Measurements from ENCODE around the gene ST6GALNAC4. TPM values are rescaled to one million over a fixed set of nuclear protein-coding genes. Genes with fewer than 3 reads are reported as not detected.

Gene ST6GALNAC4
- total RNA-seq, 1 donor from 2014 or later = 15.8 TPM

DNA sequence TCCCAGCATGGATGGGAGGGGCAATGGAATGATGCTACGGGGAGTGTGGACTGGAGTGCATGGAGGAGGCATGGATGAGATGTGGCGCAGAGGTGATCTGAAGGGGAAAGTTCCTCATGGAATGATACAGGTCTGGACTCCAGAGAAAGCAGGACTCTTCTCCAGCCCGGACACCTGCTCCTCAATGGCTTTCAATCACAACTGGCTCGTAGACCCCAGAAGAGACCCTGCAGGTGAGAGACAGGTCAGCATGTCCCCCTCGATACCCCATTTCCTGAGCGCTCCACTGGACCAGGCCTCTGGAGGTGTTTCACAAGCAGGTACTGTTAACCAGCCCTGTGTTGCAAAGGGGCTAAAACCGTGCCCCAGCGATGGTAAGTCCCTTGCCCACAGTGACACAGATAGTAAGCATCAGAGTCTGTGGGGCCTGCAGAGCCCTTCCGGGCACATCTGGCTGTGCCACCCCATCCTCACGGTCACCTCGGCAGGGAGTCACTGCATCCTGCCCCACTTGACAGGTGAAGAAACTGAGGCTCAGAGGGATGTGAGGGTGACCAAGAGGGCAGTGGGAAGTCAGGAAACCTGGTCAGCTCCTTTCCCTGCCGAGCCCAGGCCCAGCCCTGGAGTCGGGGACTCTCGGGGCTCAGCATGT, 26.3 kb upstream of the ST6GALNAC4 start:
- Mint-ChIP-seq H3K27ac (ENCODE audit: unreplicated experiment) (peak overlapping the region; percentile 36), H3K36me3 (ENCODE audit: unreplicated experiment) (no peaks in the 10 kb centered on the region), H3K4me1 (ENCODE audit: low read depth, unreplicated experiment) (peaks cover 11% of the 10 kb centered on the region), H3K9me3 (ENCODE audit: unreplicated experiment) (peaks cover 6% of the 10 kb centered on the region), H3K27me3 (ENCODE audit: unreplicated experiment) (peaks cover 1% of the 10 kb centered on the region), H3K4me3 (ENCODE audit: unreplicated experiment) (no peak overlapping the region)
- DNase-seq = no peak
- TF ChIP-seq, protein P1, sequence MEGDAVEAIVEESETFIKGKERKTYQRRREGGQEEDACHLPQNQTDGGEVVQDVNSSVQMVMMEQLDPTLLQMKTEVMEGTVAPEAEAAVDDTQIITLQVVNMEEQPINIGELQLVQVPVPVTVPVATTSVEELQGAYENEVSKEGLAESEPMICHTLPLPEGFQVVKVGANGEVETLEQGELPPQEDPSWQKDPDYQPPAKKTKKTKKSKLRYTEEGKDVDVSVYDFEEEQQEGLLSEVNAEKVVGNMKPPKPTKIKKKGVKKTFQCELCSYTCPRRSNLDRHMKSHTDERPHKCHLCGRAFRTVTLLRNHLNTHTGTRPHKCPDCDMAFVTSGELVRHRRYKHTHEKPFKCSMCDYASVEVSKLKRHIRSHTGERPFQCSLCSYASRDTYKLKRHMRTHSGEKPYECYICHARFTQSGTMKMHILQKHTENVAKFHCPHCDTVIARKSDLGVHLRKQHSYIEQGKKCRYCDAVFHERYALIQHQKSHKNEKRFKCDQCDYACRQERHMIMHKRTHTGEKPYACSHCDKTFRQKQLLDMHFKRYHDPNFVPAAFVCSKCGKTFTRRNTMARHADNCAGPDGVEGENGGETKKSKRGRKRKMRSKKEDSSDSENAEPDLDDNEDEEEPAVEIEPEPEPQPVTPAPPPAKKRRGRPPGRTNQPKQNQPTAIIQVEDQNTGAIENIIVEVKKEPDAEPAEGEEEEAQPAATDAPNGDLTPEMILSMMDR (IDR thresholded peaks at IDR 0.05; ENCODE audit: partially characterized antibody, unreplicated experiment) = no peak

DNA sequence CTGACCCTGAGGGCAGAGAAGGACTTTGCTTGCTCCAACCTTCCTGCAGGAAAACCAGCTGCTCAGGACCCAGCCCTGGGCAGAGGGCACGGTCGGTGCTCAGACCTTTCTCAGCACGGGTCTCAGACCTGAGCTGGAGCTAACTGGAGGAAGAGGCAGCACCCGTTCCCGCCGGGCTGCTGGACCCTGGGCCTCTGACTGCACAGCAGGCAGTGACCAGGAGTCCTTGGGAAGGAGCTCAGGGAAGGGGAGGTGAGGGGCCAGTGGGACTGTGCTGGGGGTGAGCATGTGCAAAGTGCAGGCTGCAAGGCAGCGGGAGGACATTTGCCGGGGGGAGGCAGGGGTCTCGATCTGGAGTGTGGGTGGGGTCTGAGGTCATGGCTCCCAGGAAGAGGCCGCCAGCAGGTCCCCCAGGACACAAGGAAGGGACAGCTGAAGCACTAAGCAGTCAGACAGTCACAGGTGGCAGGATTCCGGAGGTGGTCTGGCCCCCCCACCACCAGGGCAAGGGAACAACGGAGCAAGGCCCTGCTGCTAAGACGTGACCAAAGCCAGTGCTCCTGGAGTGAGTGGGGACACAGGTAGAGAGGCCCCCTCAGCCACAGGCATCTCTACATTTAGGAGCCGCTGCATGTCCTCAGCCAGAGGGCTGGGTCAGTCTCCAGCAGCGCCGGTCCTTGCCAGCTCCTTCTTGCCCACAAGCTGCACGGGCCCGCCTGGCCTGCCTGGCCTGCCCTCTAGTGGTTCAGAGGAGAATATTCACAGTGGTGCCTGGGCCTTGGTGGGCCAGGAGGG, 25.6 kb upstream of the ST6GALNAC4 start:
- Mint-ChIP-seq H3K27ac (ENCODE audit: unreplicated experiment) (peak overlapping the region; percentile 38), H3K4me1 (ENCODE audit: low read depth, unreplicated experiment) (peaks cover 14% of the 10 kb centered on the region), H3K4me3 (ENCODE audit: unreplicated experiment) (no peak overlapping the region), H3K36me3 (ENCODE audit: unreplicated experiment) (no peaks in the 10 kb centered on the region), H3K27me3 (ENCODE audit: unreplicated experiment) (peaks cover 6% of the 10 kb centered on the region), H3K9me3 (ENCODE audit: unreplicated experiment) (peaks cover 6% of the 10 kb centered on the region)
- TF ChIP-seq, protein P1 (IDR thresholded peaks at IDR 0.05; ENCODE audit: partially characterized antibody, unreplicated experiment) = peak; percentile 90
- peak; percentile 82 for DNase-seq

DNA sequence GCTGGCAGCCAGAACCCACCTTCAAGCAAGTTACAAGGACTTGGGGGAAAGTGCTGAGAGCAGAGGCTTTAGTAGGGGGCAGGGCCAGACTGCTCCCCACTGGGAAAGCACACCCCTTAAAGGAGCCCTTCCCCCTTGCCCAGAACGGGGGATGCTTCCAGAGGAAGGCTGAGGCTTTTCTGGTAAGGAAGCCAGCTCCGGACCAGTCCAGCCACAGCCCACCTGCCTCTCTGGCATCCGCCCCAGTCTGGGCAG, 25.0 kb upstream of the ST6GALNAC4 start:
- Mint-ChIP-seq H3K9me3 (ENCODE audit: unreplicated experiment) (peaks cover 6% of the 10 kb centered on the region), H3K36me3 (ENCODE audit: unreplicated experiment) (no peaks in the 10 kb centered on the region), H3K27ac (ENCODE audit: unreplicated experiment) (no peak overlapping the region), H3K4me3 (ENCODE audit: unreplicated experiment) (no peak overlapping the region), H3K27me3 (ENCODE audit: unreplicated experiment) (peaks cover 6% of the 10 kb centered on the region), H3K4me1 (ENCODE audit: low read depth, unreplicated experiment) (peaks cover 12% of the 10 kb centered on the region)
- DNase-seq = no peak
- TF ChIP-seq, protein P1 (IDR thresholded peaks at IDR 0.05; ENCODE audit: partially characterized antibody, unreplicated experiment) = no peak

DNA sequence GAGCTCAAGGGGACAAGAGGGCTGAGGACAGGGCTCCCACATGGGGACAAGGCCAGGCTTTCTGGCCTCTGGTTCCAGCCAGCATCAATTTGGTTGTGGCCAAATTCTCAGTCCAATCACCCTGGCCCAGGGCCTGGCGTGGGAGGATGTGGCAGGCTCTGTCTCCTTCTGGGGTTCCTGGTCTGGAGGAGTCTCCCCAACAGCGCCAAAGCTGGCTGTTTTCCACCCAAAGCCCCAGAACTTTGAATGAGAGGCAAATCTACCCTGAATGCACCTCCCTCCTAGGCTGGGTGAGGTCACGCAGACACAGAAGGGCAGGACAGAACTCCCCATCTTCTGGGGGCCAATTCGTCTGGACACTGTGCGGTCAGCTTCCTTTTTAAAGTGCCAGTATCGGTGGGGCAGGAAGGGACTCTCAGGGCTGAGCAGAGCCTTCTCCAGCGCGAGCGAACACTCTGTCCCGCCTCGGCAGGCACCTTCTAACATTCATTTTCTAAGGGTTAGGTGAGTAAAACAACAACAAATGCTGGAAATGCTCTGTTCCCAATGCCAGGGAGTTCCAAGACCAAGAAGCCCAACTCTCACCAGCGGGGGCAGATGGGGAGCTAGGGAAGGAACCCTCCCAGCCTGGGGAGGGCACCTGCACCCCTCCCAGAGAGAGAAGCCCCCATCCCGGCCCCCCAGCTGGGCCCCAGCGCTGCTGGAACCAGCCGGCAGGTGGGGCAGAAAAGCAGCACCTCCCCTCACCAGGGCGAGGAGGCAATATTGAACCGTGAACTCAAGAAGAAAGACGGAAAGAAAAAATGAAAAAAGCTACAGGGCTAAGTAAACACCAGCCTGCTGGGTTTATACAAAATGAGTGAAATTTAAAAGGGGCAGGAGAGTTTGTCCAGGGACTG, 24.5 kb upstream of the ST6GALNAC4 start:
- H3K27ac Mint-ChIP-seq (ENCODE audit: unreplicated experiment) = no peak overlapping the region
- H3K27me3 Mint-ChIP-seq (ENCODE audit: unreplicated experiment) = peaks cover 6% of the 10 kb centered on the region
- TF ChIP-seq, protein P1 (IDR thresholded peaks at IDR 0.05; ENCODE audit: partially characterized antibody, unreplicated experiment) = no peak
- H3K4me1 Mint-ChIP-seq (ENCODE audit: low read depth, unreplicated experiment) = peaks cover 12% of the 10 kb centered on the region
- no peaks in the 10 kb centered on the region for H3K36me3 Mint-ChIP-seq (ENCODE audit: unreplicated experiment)
- DNase-seq = no peak
- H3K4me3 Mint-ChIP-seq (ENCODE audit: unreplicated experiment) = no peak overlapping the region
- H3K9me3 Mint-ChIP-seq (ENCODE audit: unreplicated experiment) = peaks cover 6% of the 10 kb centered on the region

Measured in glutamatergic neuron (in vitro differentiated cells).